ENCODE data around the gene DMBX1. TPM values are rescaled to one million over a fixed set of nuclear protein-coding genes. Genes with fewer than 3 reads are reported as not detected.

Gene DMBX1
- total and polyA plus RNA-seq, 9 of the 15 experiments (the other 6 are each of a cell fraction or from before 2014, with no cell fraction given): 0.25 to 4.3 (median 1.0) TPM

GRCh38 chr1:46535063-46535462, 45.4 kb downstream of the DMBX1 start (continued):
- TF ChIP-seq ZNF407 (IDR thresholded peaks at IDR 0.05; ENCODE audit: low read depth) (no peak), SMAD3 (CRISPR knock-in tag; conservative IDR thresholded peaks at IDR 0.05) (no peak), BRD9 (IDR thresholded peaks at IDR 0.05; ENCODE audit: low read depth, partially characterized antibody) (no peak), REST (IDR thresholded peaks at IDR 0.05; ENCODE audit: borderline replicate concordance) (peak; percentile 26), REST (CRISPR knock-in tag; IDR thresholded peaks at IDR 0.05; ENCODE audit: low read depth) (no peak), MIER1 (IDR thresholded peaks at IDR 0.05; ENCODE audit: low read depth) (no peak), HIVEP1 (CRISPR knock-in tag; IDR thresholded peaks at IDR 0.05) (no peak), ZNF584 (CRISPR knock-in tag; IDR thresholded peaks at IDR 0.05; ENCODE audit: low read depth) (no peak), STAG1 (CRISPR knock-in tag; IDR thresholded peaks at IDR 0.05; ENCODE audit: borderline replicate concordance) (no peak; the same call in 1 of the 2 replicates), KDM4B (IDR thresholded peaks at IDR 0.05; ENCODE audit: borderline replicate concordance in 2 of 2, low read depth in 1 of 2) (no peak), HCFC1 (IDR thresholded peaks at IDR 0.05; ENCODE audit: low read depth, low read length) (no peak)
